ENCODE data around the gene NACC2.
"Not testable (repeated sequence)": the region's sequence is repeated elsewhere in the genome, so short reads cannot be mapped to it uniquely, and the experiment has no call there.

NACC2 gene

DNA sequence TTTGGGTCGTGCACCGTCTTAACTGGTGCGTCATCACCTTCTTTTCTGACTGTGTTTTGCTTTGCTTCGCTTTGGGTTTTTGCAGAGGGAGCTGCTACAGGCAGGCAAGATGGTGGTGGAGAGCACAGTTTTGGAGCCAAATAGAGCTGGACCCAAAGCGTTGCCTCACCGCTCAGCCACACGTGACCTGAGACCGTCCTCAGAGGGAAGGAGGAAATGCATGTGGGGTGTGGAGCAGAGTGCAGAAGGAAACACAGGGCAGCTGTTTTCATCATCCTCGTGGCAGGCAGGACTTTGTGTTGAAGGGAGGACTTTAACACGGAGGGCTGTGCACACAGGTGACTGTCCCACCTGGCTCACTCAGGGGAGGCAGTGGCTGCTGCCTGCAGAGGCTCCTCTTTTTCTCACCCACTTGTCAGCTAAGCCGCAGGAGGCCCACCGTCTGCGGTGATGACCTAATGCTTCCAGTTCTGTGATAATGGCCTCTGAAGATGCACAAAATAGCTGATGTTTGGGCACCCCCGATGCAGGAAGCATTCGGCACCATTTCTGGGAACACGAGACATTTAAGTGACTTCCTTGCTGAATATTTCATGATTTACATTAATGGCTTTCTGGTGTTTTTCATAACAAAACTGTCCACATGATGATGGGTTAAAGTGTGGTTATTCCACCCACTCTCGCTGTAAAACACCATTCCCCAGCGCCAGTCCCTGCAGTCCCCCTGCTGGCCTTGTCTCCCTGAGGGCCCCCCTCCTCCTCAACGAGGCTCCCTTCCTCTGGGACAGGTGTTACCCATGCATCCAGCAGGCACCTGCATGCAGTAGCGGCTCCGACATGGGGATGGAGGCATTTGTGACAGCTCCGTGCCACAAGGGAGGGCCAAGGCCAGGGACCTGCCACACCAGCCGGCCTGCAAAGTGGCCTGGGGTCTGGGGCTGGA lies 121.5 kb downstream of the NACC2 start:
- Mint-ChIP-seq H3K27me3 (peaks cover 15% of the 10 kb centered on the region), H3K9me3 (no peaks in the 10 kb centered on the region), H3K36me3 (no peaks in the 10 kb centered on the region), H3K4me3 (no peak overlapping the region), H3K27ac (no peak overlapping the region), H3K4me1 (no peaks in the 10 kb centered on the region)
- ATAC-seq (ENCODE audit: low read depth) (no peak), DNase-seq (ENCODE audit: low spot score in 2 of 2) (no peak)

DNA sequence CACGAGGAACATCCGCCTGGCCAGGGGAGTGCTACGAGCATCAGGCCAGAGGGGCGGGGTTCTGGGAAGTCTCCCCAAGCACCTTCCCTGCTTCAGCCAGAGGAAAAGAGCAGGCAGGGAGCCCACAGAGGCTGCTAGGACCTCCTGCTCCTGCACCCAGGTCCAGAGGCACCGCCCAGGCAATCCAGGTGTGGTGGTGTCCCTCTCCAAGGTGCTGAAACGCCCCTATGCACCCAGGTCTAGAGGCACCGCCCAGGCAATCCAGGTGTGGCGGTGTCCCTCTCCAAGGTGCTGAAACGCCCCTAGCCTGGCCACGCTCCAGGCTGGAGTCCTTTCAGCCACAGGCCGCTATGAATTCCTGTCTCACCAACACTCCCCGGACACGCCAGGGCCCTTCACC lies 123.2 kb downstream of the NACC2 start:
- DNase-seq (ENCODE audit: low spot score in 2 of 2) (no peak), ATAC-seq (ENCODE audit: low read depth) (peak; percentile 29)
- Mint-ChIP-seq H3K4me1 (peaks cover 6% of the 10 kb centered on the region), H3K27me3 (peaks cover 17% of the 10 kb centered on the region), H3K36me3 (no peaks in the 10 kb centered on the region), H3K9me3 (no peaks in the 10 kb centered on the region), H3K4me3 (no peak overlapping the region), H3K27ac (no peak overlapping the region)

DNA sequence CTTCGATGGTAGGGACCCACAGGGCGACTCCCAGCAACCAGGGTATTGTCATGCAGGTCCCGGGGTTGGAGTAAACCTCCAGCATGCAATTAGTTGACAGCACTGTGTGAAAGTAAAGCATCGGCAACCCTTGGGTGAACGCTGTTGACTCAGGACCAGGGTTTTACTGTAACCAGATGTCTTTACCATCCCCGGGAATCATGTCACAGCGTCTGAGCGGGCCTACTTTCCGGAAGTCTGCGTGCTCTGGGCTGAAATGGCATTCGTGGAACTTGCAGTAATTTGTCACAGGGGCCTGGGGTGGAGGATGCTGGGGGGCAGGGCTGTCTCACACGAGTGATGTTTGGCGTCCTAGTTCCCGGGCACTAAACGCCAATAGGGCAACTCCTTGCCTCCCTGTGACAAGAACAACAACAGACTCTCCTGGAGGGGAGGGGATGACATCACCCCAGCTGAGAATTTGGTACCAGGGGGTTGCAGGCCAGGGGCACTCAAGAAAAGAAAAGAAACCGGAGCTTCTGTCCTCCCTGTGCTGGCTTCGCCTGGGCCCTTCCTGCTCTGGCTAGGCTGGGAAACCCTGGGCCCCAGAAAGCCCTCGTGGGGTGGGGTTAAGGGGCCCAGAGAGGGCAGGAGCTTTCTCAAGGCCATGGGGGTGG lies 123.8 kb downstream of the NACC2 start:
- Mint-ChIP-seq H3K4me1 (peaks cover 6% of the 10 kb centered on the region), H3K27ac (no peak overlapping the region), H3K4me3 (no peak overlapping the region), H3K9me3 (no peaks in the 10 kb centered on the region), H3K27me3 (peaks cover 12% of the 10 kb centered on the region), H3K36me3 (no peaks in the 10 kb centered on the region)
- DNase-seq (ENCODE audit: low spot score in 2 of 2), result no peak
- ATAC-seq (ENCODE audit: low read depth), result no peak

DNA sequence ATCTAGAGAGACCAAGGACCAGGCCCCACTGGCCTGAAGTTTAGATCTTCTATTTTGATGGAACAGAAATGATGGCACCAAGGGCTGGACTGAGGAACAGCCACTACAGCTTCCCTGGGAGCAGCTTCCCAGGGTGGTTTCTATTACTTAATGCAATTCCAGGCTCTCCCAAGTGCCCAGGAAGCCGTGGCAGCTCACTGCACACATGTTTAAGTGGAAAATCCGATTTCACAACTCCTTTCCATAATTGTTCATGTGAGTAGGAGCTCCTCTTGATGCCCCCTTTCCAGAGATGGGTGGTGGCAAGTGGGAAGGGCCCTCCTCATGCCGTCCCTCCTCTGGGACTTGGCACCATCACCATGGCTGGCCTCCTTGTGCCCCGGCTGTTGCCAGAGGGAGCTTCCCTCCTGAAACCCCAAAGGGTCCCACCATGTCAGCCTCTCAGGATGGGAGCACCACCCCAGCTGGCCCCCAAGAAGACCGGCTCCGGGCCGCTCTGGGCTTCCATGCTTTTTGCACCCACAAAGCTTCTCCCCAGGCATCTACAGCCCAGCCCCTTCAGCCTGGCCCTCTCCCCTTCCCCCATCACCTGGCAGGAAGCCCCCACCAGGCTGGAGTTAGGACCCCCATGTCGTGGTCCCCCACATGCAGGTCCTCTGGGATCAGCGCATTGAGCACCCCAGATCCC lies 124.8 kb downstream of the NACC2 start:
- no peak for ATAC-seq (ENCODE audit: low read depth)
- H3K27me3 Mint-ChIP-seq, result peaks cover 12% of the 10 kb centered on the region
- H3K4me3 Mint-ChIP-seq, result no peak overlapping the region
- DNase-seq (ENCODE audit: low spot score in 2 of 2), result no peak
- H3K9me3 Mint-ChIP-seq, result no peaks in the 10 kb centered on the region
- no peak overlapping the region for H3K27ac Mint-ChIP-seq
- peaks cover 6% of the 10 kb centered on the region for H3K4me1 Mint-ChIP-seq
- no peaks in the 10 kb centered on the region for H3K36me3 Mint-ChIP-seq

DNA sequence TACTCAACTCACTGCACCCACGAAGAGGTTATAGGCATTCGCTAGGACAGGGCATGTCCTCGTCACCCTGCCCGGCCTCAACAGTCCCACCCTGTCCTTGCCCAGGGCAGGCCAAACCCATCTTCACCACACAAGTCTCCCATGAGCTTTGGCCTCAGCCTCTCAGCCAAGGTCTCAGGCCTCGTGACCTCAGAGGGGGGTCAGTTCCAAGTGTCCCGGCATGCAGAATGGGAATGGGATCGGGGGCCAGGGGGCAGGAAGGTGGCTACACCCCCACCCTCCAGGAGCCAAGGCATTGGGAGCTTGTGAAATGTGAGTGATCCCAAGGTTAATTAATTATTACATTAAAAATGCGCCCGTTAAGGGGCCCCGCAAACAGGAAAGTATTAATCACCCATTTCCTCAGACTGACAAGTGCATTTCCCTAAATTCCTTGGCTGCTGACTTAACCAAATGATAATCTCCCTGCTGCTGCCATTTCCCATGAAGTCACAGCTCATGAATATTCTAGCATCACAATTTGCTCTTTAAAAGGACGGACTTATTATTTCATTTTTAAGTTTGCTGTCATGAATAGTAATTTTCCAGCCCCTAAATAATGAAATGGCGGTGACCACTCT lies 125.9 kb downstream of the NACC2 start:
- peaks cover 13% of the 10 kb centered on the region for H3K27me3 Mint-ChIP-seq
- DNase-seq (ENCODE audit: low spot score in 2 of 2) (no peak), ATAC-seq (ENCODE audit: low read depth) (no peak)
- no peak overlapping the region for H3K27ac Mint-ChIP-seq
- no peaks in the 10 kb centered on the region for H3K9me3 Mint-ChIP-seq
- H3K4me1 Mint-ChIP-seq, result peaks cover 6% of the 10 kb centered on the region
- H3K36me3 Mint-ChIP-seq, result no peaks in the 10 kb centered on the region
- H3K4me3 Mint-ChIP-seq, result no peak overlapping the region

DNA sequence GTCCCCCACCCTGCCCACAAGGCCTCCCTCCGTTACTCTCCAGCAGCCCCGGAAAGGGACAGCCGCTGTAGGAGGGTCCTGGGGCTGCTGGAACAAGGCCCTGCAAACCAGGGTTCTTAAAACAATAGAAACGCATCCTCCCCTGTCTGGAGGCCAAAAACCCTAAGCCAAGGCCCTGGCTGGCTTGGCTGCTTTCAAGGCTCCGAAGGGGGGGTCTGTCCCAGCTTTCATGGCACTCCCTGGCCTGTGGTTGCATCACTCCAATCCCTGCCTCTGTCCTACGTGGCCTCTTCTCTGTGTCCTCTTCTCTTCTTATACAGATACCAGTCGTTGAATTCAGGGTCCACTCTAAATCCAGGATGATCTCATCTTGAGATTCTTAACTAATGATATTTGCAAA lies 126.5 kb downstream of the NACC2 start:
- ATAC-seq (ENCODE audit: low read depth) (no peak), DNase-seq (ENCODE audit: low spot score in 2 of 2) (no peak)
- H3K36me3 Mint-ChIP-seq, result no peaks in the 10 kb centered on the region
- H3K4me1 Mint-ChIP-seq, result peaks cover 6% of the 10 kb centered on the region
- H3K9me3 Mint-ChIP-seq, result no peaks in the 10 kb centered on the region
- peaks cover 14% of the 10 kb centered on the region for H3K27me3 Mint-ChIP-seq
- no peak overlapping the region for H3K27ac Mint-ChIP-seq
- no peak overlapping the region for H3K4me3 Mint-ChIP-seq

DNA sequence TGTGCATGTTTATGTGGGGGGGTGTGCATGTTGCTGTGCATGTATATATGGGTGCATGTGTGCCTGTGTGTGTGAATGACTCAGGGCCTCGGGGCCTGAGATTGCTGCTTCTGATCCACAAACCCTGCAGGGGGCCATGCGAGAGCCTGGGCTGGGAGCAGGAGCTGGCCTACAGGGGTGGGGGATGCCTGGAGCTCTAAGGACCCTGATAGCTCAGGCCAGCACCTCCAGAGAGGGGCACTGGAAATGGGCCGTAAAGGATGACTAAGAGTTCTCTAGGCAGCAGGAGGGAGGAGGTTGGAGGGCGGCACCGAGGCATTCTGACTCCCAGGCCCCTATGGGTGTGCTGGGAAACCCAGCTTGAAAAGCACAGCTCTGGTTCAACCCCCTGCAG lies 127.0 kb downstream of the NACC2 start:
- no peak for DNase-seq (ENCODE audit: low spot score in 2 of 2)

DNA sequence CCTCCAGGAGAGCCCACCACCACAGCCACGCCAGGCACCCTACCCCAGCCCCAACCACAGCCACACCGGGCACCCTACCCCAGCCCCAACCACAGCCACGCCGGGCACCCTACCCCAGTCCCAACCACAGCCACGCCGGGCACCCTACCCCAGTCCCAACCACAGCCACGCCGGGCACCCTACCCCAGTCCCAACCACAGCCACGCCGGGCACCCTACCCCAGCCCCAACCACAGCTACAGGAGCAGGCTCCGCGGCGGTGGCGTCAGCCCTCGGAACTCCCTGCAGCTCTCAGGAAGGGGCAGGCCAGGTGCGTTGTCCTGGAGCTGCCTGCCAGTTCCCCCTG lies 128.2 kb downstream of the NACC2 start:
- H3K27me3 Mint-ChIP-seq, result peaks cover 19% of the 10 kb centered on the region
- ATAC-seq (ENCODE audit: low read depth), result not testable (repeated sequence)

More for the DNA sequence above, 127.0 kb downstream of the NACC2 start:
- Mint-ChIP-seq H3K4me3 (no peak overlapping the region), H3K36me3 (no peaks in the 10 kb centered on the region), H3K27me3 (peaks cover 14% of the 10 kb centered on the region), H3K9me3 (no peaks in the 10 kb centered on the region), H3K27ac (no peak overlapping the region), H3K4me1 (peaks cover 6% of the 10 kb centered on the region)
- ATAC-seq (ENCODE audit: low read depth), result no peak

DNA sequence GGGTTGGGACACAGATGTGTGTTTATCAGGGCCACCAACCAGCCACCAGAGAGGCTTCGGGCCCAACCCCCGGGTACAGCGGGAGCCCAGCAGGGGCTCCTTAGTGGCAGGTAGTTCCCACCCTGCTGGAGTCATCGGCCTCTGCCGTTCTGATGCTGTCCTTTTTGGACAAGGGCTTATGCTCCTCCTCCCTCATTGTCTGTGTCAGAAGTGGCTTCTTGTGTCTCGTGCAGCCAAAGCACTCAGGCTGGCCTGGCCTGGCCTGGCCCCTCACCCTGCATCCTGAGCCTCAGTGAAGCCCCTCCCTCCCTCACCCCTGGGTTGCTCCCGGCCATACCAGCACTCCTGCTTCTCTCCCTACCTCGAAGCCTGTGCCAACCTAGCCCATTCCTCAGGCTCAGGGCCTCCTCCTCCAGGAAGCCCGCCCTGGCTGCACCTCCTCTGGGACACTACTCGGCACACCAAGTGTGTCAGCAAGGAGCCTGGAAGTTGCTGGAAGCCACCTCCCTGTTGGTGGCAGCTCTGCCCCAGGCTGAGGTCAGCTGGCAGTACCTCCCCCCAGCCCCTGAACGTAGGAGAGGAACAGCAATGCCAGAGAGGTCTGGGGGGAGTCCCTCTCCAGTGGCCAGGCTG lies 129.8 kb downstream of the NACC2 start:
- Mint-ChIP-seq H3K36me3 (no peaks in the 10 kb centered on the region), H3K27ac (no peak overlapping the region), H3K9me3 (no peaks in the 10 kb centered on the region), H3K27me3 (peaks cover 16% of the 10 kb centered on the region), H3K4me1 (peaks cover 23% of the 10 kb centered on the region), H3K4me3 (no peak overlapping the region)
- ATAC-seq (ENCODE audit: low read depth), result no peak
- no peak for DNase-seq (ENCODE audit: low spot score in 2 of 2)

More for the DNA sequence above, 128.2 kb downstream of the NACC2 start:
- H3K36me3 Mint-ChIP-seq; H3K27ac Mint-ChIP-seq; H3K9me3 Mint-ChIP-seq; DNase-seq (ENCODE audit: low spot score in 2 of 2); H3K4me3 Mint-ChIP-seq: not testable (repeated sequence)
- H3K4me1 Mint-ChIP-seq, result peaks cover 16% of the 10 kb centered on the region

DNA sequence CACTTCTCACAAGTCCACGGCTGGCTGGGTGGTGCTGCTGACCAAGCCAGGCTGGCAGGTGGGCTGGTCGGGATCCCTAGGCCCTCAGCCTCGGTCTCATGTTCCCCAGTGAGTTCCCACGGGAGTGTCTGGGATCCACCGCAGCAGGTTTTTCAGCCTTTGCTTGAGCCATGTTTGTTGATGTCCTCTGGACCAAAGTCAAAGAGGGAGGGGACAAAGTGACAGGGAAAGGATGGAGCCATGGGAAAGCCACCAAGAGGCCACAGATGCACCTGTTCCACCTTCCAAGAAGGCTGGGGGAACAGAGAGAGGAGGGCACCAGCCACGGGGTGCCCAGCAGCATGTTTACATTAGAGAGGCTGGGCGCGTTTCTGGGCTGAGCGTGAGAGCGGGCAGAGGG lies 131.2 kb downstream of the NACC2 start:
- Mint-ChIP-seq H3K36me3 (no peaks in the 10 kb centered on the region), H3K4me3 (no peak overlapping the region), H3K27ac (no peak overlapping the region), H3K27me3 (peaks cover 16% of the 10 kb centered on the region), H3K4me1 (peaks cover 27% of the 10 kb centered on the region), H3K9me3 (no peaks in the 10 kb centered on the region)
- ATAC-seq (ENCODE audit: low read depth) (no peak), DNase-seq (ENCODE audit: low spot score in 2 of 2) (no peak)

DNA sequence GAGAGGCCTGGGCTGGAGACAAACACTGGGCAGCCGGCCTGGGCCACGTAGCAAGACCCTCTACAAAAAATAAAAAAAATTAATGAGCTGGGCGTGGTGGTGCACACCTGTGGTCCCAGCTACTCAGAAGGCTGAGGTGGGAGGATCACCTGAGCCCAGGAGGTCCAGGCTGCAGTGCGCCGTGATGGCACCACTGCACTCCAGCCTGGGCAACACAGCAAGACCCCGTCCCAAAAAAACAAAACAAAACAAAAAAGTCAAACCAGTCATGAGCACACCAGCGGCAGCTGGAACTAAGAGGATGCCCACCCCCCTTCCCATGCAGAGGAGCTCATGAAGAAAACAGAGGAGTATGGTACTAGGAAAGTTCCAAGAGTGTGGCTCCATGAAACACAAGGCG lies 131.8 kb downstream of the NACC2 start:
- Mint-ChIP-seq H3K9me3 (no peaks in the 10 kb centered on the region), H3K27me3 (peaks cover 14% of the 10 kb centered on the region), H3K4me1 (peaks cover 27% of the 10 kb centered on the region), H3K4me3 (no peak overlapping the region), H3K27ac (no peak overlapping the region), H3K36me3 (no peaks in the 10 kb centered on the region)
- ATAC-seq (ENCODE audit: low read depth) (no peak), DNase-seq (ENCODE audit: low spot score in 2 of 2) (no peak)

DNA sequence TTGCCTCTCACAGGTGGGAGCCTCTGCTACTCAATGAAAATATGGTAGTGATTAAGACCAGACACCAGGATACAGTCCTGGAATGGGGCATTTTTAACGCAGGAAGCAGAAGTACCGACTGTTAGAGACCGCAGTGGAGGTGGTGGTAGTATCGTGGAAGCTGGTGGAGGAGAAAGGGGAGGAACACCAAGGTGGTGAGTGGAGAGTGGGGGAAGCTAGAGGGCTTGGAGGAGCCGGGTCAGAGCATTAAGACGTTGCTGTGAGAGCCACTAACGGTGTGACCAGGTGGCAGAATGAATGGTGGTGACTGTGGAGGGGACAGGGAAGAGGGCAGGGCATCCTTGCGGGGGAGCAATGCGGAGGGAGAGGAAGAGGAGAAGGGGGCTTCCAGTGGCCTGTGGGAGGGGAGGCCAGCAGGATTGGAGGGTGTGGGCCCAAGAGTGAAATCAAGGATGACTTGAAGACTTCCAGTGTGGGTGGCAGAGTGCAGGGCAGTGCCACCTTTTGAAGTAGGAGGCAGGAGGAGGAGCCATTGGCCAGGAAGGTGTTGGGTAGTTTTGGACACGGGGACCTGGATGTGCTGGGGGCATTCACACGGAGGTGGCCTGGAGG lies 132.3 kb downstream of the NACC2 start:
- Mint-ChIP-seq H3K36me3 (no peaks in the 10 kb centered on the region), H3K4me1 (peaks cover 26% of the 10 kb centered on the region), H3K9me3 (no peaks in the 10 kb centered on the region), H3K4me3 (no peak overlapping the region), H3K27ac (peak overlapping the region; percentile 48), H3K27me3 (peaks cover 14% of the 10 kb centered on the region)
- DNase-seq (ENCODE audit: low spot score in 2 of 2) (no peak), ATAC-seq (ENCODE audit: low read depth) (no peak)
